ENCODE measurements around the gene HMCN2.

Gene HMCN2

DNA sequence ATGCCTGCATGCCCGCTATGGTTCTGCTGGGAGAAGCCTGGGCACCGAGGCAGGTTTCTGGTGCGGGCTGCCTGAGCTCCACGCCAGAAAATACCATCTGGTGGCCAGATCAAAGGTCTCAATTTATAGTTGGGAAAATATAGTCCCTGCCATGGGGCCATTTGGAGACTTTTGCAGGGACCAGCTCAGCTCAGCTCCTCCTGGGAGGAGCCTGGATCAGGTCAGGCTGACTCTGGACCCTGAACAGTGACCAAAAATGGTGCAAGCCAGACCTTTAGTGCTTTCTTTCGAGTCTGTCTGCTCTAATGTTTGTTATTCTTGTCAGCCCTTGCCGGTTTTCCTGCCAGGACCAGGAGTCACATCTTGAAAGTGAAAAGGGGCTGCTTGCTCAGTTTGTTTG lies 31.8 kb downstream of the HMCN2 start:
- Histone ChIP-seq H3K4me3 (ENCODE audit: low read length, poor library complexity, severe bottlenecking) (no peak overlapping the region), H2AFZ (ENCODE audit: low read length) (no peak overlapping the region), H3K27me3 (ENCODE audit: insufficient read depth, low read length, poor library complexity, severe bottlenecking) (no peaks in the 10 kb centered on the region), H3K9ac (ENCODE audit: low read depth, low read length, poor library complexity, severe bottlenecking) (no peak overlapping the region), H3K9me2 (replicated peaks; ENCODE audit: low read depth, low read length) (no peaks in the 10 kb centered on the region), H3K4me2 (ENCODE audit: low read depth, low read length, poor library complexity, severe bottlenecking) (no peak overlapping the region), H3F3A (ENCODE audit: low read depth) (no peaks in the 10 kb centered on the region), H3K4me1 (ENCODE audit: insufficient read depth, low read length, poor library complexity, severe bottlenecking) (no peaks in the 10 kb centered on the region), H3K9me3 (ENCODE audit: insufficient read depth, low read depth, low read length) (no peaks in the 10 kb centered on the region), H4K20me1 (ENCODE audit: insufficient read depth, low read length, poor library complexity, severe bottlenecking) (no peaks in the 10 kb centered on the region), H3K79me2 (ENCODE audit: insufficient read depth, low read length) (no peaks in the 10 kb centered on the region), H3K36me3 (ENCODE audit: insufficient read depth, low read length) (no peaks in the 10 kb centered on the region)
- TF ChIP-seq, protein P1, sequence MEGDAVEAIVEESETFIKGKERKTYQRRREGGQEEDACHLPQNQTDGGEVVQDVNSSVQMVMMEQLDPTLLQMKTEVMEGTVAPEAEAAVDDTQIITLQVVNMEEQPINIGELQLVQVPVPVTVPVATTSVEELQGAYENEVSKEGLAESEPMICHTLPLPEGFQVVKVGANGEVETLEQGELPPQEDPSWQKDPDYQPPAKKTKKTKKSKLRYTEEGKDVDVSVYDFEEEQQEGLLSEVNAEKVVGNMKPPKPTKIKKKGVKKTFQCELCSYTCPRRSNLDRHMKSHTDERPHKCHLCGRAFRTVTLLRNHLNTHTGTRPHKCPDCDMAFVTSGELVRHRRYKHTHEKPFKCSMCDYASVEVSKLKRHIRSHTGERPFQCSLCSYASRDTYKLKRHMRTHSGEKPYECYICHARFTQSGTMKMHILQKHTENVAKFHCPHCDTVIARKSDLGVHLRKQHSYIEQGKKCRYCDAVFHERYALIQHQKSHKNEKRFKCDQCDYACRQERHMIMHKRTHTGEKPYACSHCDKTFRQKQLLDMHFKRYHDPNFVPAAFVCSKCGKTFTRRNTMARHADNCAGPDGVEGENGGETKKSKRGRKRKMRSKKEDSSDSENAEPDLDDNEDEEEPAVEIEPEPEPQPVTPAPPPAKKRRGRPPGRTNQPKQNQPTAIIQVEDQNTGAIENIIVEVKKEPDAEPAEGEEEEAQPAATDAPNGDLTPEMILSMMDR (conservative IDR thresholded peaks at IDR 0.05; ENCODE audit: low read length) = no peak
- no peak for TF ChIP-seq EZH2phosphoT487 (IDR thresholded peaks at IDR 0.05; ENCODE audit: borderline replicate concordance)

DNA sequence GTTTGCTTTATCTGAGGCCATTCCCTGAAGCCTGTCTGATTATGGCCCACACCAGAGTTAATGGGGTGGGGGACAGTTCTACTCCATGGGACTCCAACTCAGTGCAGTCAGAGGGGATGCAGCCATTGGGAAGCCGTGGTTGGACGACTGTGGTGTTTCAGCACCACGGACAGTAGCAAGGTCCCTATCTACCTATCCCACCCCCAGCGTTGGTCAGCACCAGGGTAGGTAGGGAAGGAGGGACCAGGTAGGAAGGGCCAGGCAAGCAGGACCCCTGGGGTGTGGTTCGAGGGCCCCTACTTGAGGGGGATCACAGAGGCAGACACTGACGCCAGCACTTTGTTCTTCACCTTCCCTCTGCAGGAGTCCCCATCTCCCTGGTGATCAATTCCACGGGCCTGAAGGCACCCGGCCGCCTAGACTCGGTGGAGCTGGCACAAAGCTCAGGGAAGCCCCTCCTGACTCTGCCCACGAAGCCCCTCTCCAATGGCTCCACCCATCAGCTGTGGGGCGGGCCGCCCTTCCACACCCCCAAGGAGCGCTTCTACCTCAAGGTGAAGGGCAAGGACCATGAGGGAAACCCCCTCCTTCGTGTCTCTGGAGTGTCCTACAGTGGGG lies 33.2 kb downstream of the HMCN2 start:
- no peaks in the 10 kb centered on the region for H3K36me3 ChIP-seq (ENCODE audit: insufficient read depth, low read length)
- TF ChIP-seq EZH2phosphoT487 (IDR thresholded peaks at IDR 0.05; ENCODE audit: borderline replicate concordance) = no peak
- TF ChIP-seq, protein P1 (conservative IDR thresholded peaks at IDR 0.05; ENCODE audit: low read length) = no peak
- no peaks in the 10 kb centered on the region for H3F3A ChIP-seq (ENCODE audit: low read depth)
- H3K79me2 ChIP-seq (ENCODE audit: insufficient read depth, low read length) = no peaks in the 10 kb centered on the region
- H3K9me3 ChIP-seq (ENCODE audit: insufficient read depth, low read depth, low read length) = no peaks in the 10 kb centered on the region
- no peak overlapping the region for H3K4me2 ChIP-seq (ENCODE audit: low read depth, low read length, poor library complexity, severe bottlenecking)
- H3K4me3 ChIP-seq (ENCODE audit: low read length, poor library complexity, severe bottlenecking) = no peak overlapping the region
- no peaks in the 10 kb centered on the region for H3K9me2 ChIP-seq (replicated peaks; ENCODE audit: low read depth, low read length)
- H3K4me1 ChIP-seq (ENCODE audit: insufficient read depth, low read length, poor library complexity, severe bottlenecking) = no peaks in the 10 kb centered on the region
- H4K20me1 ChIP-seq (ENCODE audit: insufficient read depth, low read length, poor library complexity, severe bottlenecking) = no peaks in the 10 kb centered on the region
- H3K9ac ChIP-seq (ENCODE audit: low read depth, low read length, poor library complexity, severe bottlenecking) = no peak overlapping the region
- no peak overlapping the region for H2AFZ ChIP-seq (ENCODE audit: low read length)
- no peaks in the 10 kb centered on the region for H3K27me3 ChIP-seq (ENCODE audit: insufficient read depth, low read length, poor library complexity, severe bottlenecking)

DNA sequence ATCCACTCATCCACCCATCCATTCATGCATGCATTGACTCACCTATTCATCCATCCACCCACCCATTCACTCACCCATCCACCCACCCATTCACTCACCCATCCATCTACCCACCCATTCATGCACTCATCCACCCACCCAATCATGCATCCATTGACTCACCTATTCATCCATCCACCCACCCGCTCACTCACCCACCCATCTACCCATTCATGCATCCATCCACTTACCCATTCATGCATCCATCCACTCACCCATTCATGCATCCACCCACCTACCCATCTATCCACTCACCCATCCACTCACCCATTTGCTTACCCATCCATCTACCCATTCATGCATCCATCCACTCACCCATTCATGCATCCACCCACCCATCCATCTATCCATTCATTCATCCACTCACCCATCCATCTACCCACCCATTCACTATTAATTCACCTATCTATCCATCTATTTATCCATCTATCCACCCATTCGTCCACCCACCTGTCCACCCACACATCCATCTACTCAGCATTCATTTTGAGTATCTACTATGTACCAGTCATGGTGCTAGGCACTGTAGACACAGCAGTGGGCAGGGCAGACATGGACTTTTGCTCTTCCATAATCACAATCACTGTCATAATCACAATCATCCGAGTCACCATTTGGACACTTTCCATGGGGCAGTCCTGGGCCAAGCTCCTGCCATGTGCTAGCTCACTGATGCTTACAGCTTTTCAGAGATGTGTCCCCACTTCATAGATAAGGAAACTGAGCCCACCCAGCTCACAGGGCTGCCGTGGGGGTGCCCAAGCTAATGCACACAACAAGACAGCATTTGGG lies 34.4 kb downstream of the HMCN2 start:
- Histone ChIP-seq H3K27me3 (ENCODE audit: insufficient read depth, low read length, poor library complexity, severe bottlenecking) (no peaks in the 10 kb centered on the region), H2AFZ (ENCODE audit: low read length) (no peak overlapping the region), H4K20me1 (ENCODE audit: insufficient read depth, low read length, poor library complexity, severe bottlenecking) (no peaks in the 10 kb centered on the region), H3K9ac (ENCODE audit: low read depth, low read length, poor library complexity, severe bottlenecking) (no peak overlapping the region), H3K4me2 (ENCODE audit: low read depth, low read length, poor library complexity, severe bottlenecking) (no peak overlapping the region), H3K4me1 (ENCODE audit: insufficient read depth, low read length, poor library complexity, severe bottlenecking) (no peaks in the 10 kb centered on the region), H3K79me2 (ENCODE audit: insufficient read depth, low read length) (no peaks in the 10 kb centered on the region), H3K4me3 (ENCODE audit: low read length, poor library complexity, severe bottlenecking) (no peak overlapping the region), H3F3A (ENCODE audit: low read depth) (no peaks in the 10 kb centered on the region), H3K36me3 (ENCODE audit: insufficient read depth, low read length) (no peaks in the 10 kb centered on the region), H3K9me2 (replicated peaks; ENCODE audit: low read depth, low read length) (no peaks in the 10 kb centered on the region), H3K9me3 (ENCODE audit: insufficient read depth, low read depth, low read length) (no peaks in the 10 kb centered on the region)
- TF ChIP-seq EZH2phosphoT487 (IDR thresholded peaks at IDR 0.05; ENCODE audit: borderline replicate concordance) = no peak
- TF ChIP-seq, protein P1 (conservative IDR thresholded peaks at IDR 0.05; ENCODE audit: low read length) = no peak
